Gastroesophageal sphincter (tissue), 4 donors: ENCODE data around the gene EPB41L4A. TPM values are rescaled to one million over a fixed set of nuclear protein-coding genes. Genes with fewer than 3 reads are reported as not detected.

ENCODE experiments used
- ATAC-seq: fragments of 150-250 bp; one replicate; pipeline ENCODE4 v1.9.1; 2016; ENCODE audit warnings: mild to moderate bottlenecking, moderate library complexity
- H3K27ac ChIP-seq, 4 donors: fragments of 200-600 bp; sonication (generic) in 3 of 4; 1 replicate in 3 of 4; 2 replicates in 1 of 4; pipeline ENCODE4 v1.5.1; 2016 to 2019
- H3K27me3 ChIP-seq: fragments of 200-600 bp; sonication (generic); one replicate; pipeline ENCODE4 v1.5.1; 2019
- H3K36me3 ChIP-seq, 2 donors: fragments of 200-600 bp; sonication (generic); one replicate each; pipeline ENCODE4 v1.5.1; 2019; ENCODE audit warnings: control low read depth in 1 of 2
- H3K4me1 ChIP-seq, 3 donors: fragments of 200-600 bp; sonication (generic); 1 replicate in 2 of 3; 2 replicates in 1 of 3; pipeline ENCODE4 v1.5.1; 2016 to 2019; ENCODE audit warnings: control low read depth in 2 of 3
- H3K4me3 ChIP-seq, 2 donors: fragments of 200-600 bp; sonication (generic); one replicate each; pipeline ENCODE4 v1.5.1; 2019; ENCODE audit warnings: mild to moderate bottlenecking in 1 of 2, moderate library complexity in 1 of 2
- H3K9me3 ChIP-seq, 3 donors: fragments of 200-600 bp; sonication (generic); one replicate each; pipeline ENCODE4 v1.5.1; 2017 to 2019; ENCODE audit warnings: control low read depth in 2 of 3
- CTCF ChIP-seq, 4 experiments: fragments of 200-600 bp in 2 of 4; fragments of 450-650 bp in 2 of 4; sonication (generic) in 1 of 4; IDR thresholded peaks; one replicate each; pipeline ENCODE4 v1.5.1; 2017 to 2019; ENCODE audit warnings: antibody characterized with exemption in 4 of 4, mild to moderate bottlenecking in 2 of 4, moderate library complexity in 2 of 4
- EP300 ChIP-seq: sonication (generic); formaldehyde crosslinking; IDR thresholded peaks from one replicate; pipeline ENCODE4 v1.6.1; 2017; ENCODE audit warnings: antibody characterized with exemption, mild to moderate bottlenecking
- POLR2A ChIP-seq, 2 donors: fragments of 450-650 bp; IDR thresholded peaks; one replicate each; pipeline ENCODE4 v1.6.1; 2017; ENCODE audit warnings: antibody characterized with exemption in 2 of 2, mild to moderate bottlenecking in 2 of 2, moderate library complexity in 1 of 2
- POLR2AphosphoS5 ChIP-seq: sonication (generic); formaldehyde crosslinking; IDR thresholded peaks from one replicate; pipeline ENCODE4 v1.6.1; 2017; ENCODE audit warnings: antibody characterized with exemption
- WGBS, 2 donors: methylation state at CpG; one replicate each; pipeline ENCODE4 v1.1.5; 2018; ENCODE audit warnings: low coverage in 1 of 2; 5-methylcytosine and 5-hydroxymethylcytosine counted together
- total RNA-seq, 4 donors: library from RNA; depleted of rRNA; stranded (reverse); fragments of >200 nt; gene quantifications; one replicate each; pipeline ENCODE4 v1.1.0, GENCODE V29; 2016

EPB41L4A gene
- total RNA-seq, 4 donors from 2014 or later = 4.3 to 28.7 (median 12.6) TPM

GRCh38 chr5:112411903-112412302 is 7.2 kb downstream of the EPB41L4A start:
- ATAC-seq = no peak
- Histone ChIP-seq H3K4me1 (peaks cover 0 to 14% (median 0%) of the 10 kb centered on the region in 3 donors), H3K9me3 (no peaks in the 10 kb centered on the region), H3K27me3 (no peaks in the 10 kb centered on the region), H3K36me3 (no peaks in the 10 kb centered on the region), H3K27ac (no peak overlapping the region), H3K4me3 (no peak overlapping the region)
- 66 to 81% methylated on average over 7 of the region's 7 CpGs for WGBS, 2 donors
- no peak for TF ChIP-seq POLR2AphosphoS5
- no peak for TF ChIP-seq EP300
- no peak for TF ChIP-seq POLR2A (IDR thresholded peaks at IDR 0.05)
- TF ChIP-seq CTCF (IDR thresholded peaks at IDR 0.05) = no peak

DNA sequence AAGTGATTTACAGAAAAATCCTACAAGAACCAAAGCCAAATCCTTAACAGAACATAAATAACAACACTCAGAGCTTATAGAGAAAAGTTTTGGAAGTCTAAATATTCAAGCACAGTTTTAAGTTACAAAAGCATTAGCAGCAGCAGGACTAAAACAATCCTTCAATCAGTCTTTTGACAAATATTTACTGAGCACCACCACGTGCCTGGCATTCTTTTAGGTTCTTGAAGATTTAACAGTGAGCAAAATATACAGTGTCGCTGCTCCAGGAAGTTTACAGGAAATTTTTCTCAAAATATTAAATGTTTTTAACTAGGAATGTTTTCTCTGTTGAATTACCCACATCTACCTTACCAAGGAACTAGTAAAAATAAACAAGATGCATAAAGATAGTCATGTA is 11.4 kb downstream of the EPB41L4A start:
- 47 to 55% methylated on average over 2 of the region's 2 CpGs for WGBS, 2 donors
- Histone ChIP-seq H3K4me1 (peaks cover 0 to 12% (median 0%) of the 10 kb centered on the region in 3 donors), H3K27ac (no peak overlapping the region), H3K36me3 (no peaks in the 10 kb centered on the region), H3K9me3 (no peaks in the 10 kb centered on the region), H3K27me3 (no peaks in the 10 kb centered on the region), H3K4me3 (no peak overlapping the region)
- ATAC-seq = no peak
- TF ChIP-seq EP300 (no peak), POLR2A (IDR thresholded peaks at IDR 0.05) (no peak), POLR2AphosphoS5 (no peak), CTCF (IDR thresholded peaks at IDR 0.05) (no peak)

GRCh38 chr5:112407240-112407639 is 11.8 kb downstream of the EPB41L4A start:
- Histone ChIP-seq H3K9me3 (no peaks in the 10 kb centered on the region), H3K27ac (no peak overlapping the region), H3K27me3 (no peaks in the 10 kb centered on the region), H3K4me1 (peaks cover 0 to 12% (median 0%) of the 10 kb centered on the region in 3 donors), H3K36me3 (no peaks in the 10 kb centered on the region), H3K4me3 (no peak overlapping the region)
- no peak for TF ChIP-seq CTCF (IDR thresholded peaks at IDR 0.05)
- no peak for TF ChIP-seq POLR2AphosphoS5
- no peak for TF ChIP-seq POLR2A (IDR thresholded peaks at IDR 0.05)
- no peak for TF ChIP-seq EP300
- ATAC-seq = no peak

DNA sequence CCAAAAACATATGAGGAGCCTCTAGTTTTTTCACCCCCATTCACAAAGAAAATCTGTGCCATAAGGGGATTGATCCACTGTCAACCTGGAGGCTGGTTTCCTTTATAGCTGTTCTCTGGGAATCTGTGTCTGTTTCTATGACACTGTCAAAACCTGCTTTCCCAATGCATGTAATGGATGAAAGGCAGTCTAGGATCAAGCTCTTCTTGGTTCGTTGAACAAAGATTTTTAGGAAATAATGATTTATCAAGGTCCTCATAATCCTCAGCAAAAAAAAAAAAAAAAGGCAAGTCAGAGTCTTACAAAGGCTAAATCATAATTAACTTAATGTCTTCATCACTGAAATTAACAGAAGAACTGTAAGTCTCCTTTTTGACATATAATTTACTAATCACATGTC is 16.0 kb downstream of the EPB41L4A start:
- H3K9me3 ChIP-seq = no peaks in the 10 kb centered on the region
- no peak for TF ChIP-seq EP300
- no peak for TF ChIP-seq POLR2A (IDR thresholded peaks at IDR 0.05)
- TF ChIP-seq POLR2AphosphoS5 = no peak
- no peak for TF ChIP-seq CTCF (IDR thresholded peaks at IDR 0.05)
- H3K4me1 ChIP-seq = peaks cover 0 to 10% (median 0%) of the 10 kb centered on the region in 3 donors
- no peak overlapping the region for H3K4me3 ChIP-seq
- H3K36me3 ChIP-seq = peaks cover 0 to 8% of the 10 kb centered on the region in 2 donors
- 53 to 63% methylated on average over 1 of the region's 1 CpG for WGBS, 2 donors
- no peak overlapping the region for H3K27ac ChIP-seq
- ATAC-seq = no peak
- no peaks in the 10 kb centered on the region for H3K27me3 ChIP-seq

- Histone ChIP-seq H3K9me3 (no peaks in the 10 kb centered on the region), H3K27ac (no peak overlapping the region), H3K4me1 (no peaks in the 10 kb centered on the region), H3K4me3 (no peak overlapping the region), H3K27me3 (no peaks in the 10 kb centered on the region), H3K36me3 (peaks cover 0 to 8% of the 10 kb centered on the region in 2 donors)
- 83 to 84% methylated on average over 2 to 5 of the region's 5 CpGs for WGBS, 2 donors
- TF ChIP-seq POLR2A (IDR thresholded peaks at IDR 0.05) (no peak), POLR2AphosphoS5 (no peak), EP300 (no peak), CTCF (IDR thresholded peaks at IDR 0.05) (no peak)
- ATAC-seq = no peak
These were observed 17.2 kb downstream of the EPB41L4A start for GRCh38 chr5:112401924-112402323.
